HG03558 (cell line): ENCODE results near the gene OR2T35.
A peak's percentile ranks its signal among the peaks of the same experiment; 100 is the strongest.
"Not testable (repeated sequence)": the region's sequence is repeated elsewhere in the genome, so short reads cannot be mapped to it uniquely, and the experiment has no call there.

Experiments used
- ATAC-seq: cut with Tn5 transposase; IDR thresholded peaks from one replicate; pipeline ENCODE4 v1.9.1; 2021; ENCODE audit warnings: moderate number of reproducible peaks; ENCODE audit not compliant: unreplicated experiment; ENCODE audit errors: extremely low read depth

OR2T35 gene, protein sequence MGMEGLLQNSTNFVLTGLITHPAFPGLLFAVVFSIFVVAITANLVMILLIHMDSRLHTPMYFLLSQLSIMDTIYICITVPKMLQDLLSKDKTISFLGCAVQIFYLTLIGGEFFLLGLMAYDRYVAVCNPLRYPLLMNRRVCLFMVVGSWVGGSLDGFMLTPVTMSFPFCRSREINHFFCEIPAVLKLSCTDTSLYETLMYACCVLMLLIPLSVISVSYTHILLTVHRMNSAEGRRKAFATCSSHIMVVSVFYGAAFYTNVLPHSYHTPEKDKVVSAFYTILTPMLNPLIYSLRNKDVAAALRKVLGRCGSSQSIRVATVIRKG

DNA sequence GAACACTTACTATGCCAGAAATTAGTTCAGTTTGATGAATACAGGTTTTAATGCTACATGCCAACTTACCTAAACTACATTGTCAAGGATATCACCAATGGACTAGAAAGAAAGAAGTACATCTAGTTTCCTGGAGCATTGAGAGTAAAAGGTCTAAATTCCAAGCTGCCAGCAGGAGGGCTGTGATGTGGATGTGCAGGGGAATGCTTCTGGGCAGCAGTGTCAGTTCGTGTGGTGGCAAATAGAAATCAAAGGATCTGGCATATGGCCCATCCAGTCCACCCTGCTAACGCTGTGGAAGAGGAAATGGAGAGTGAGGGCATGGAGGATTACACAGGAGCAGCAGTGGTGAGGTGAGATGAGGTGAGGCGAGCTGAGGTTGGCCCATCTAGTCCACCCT, at the start of gene OR2T35:
Gene OR2T35 (minus strand): TSS at position 101 of the 400 bp plus-strand sequence. CDS start 6,020 bp downstream, outside the sequence.
- not testable (repeated sequence) for ATAC-seq

DNA sequence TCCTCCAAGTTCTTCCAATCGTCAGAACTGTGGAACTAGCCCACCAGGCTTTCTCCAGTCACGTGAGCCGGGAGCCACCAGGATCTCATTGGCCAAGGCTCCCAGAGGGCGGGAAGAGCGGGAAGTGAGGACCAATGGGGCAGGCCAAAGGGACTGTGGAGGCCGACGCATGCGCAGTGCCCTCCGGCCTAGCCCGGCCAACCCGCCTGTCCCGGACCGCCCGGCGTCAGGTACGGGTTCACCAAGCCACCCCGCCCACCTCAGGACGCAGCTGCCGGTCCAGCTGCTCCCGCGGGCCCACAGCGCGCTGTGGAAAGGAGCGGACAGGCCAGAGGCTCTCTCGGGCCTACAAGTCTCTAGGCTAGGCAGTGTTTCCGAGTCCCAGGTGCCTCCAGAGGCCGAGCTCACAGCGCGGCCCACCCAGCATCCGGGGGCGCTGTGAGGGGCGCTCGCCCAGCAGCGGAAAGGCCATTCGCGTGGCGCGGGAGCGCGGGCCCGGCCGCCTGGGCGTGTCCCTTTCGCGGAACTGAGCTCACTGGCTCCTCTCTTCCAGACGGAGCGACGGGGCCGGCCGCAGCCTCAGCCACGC, 46.6 kb upstream of the OR2T35 start:
- ATAC-seq: no peak

DNA sequence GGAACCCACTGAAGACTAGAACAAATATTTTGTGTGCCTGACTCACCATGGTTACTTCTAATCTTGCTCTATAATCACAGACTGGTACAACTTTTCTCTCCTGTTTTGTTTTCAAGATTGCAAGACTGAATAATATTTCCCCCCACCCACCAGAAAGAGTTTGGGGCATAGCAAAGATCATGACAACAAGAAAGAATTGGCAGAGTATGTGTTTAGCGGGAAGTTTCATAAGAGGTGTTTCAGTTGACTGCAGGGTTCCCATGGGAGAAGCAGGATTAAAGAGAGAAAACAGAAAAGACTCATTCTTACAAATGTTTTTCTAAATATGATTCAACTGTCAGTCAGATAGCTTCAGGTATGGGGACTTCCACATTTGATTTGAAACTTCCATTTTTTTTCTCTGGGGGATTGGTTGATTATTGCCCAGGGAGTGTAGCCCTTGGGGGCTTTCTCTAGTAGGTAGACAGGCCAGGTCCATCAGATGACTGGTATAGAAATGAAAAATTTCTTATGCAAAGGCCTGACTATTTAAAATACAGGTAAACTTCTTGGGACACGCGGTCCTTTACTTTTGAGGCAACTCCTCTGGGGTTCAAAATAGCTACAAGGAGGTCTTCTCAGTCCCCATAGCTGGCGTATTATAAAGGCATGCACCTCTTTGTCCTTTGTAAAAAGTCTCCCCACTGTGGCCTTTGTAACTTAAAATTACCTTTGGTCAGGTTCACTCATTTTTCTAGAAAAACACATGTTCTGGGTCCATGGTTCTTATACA, 43.6 kb upstream of the OR2T35 start:
- peak; percentile 66 for ATAC-seq

DNA sequence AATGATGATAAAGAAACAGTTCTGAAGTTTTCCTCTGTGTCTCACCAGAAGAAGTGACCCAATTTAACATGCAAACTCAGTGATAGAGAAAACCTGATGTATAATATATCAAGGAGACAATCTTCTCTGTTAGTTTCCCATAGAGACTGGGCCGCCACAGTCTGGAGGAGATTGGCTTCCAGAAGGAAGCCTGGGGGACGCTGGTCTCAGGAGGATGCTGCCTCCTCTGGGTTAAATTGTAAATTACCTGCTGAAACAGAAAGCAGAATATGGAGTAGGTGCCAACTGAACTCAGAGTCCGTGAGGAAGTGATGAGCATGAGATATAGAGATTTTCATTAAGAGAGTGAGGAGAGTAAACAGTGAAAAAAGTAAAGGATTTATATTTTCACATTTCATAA, 41.7 kb upstream of the OR2T35 start:
- peak; percentile 59 for ATAC-seq

DNA sequence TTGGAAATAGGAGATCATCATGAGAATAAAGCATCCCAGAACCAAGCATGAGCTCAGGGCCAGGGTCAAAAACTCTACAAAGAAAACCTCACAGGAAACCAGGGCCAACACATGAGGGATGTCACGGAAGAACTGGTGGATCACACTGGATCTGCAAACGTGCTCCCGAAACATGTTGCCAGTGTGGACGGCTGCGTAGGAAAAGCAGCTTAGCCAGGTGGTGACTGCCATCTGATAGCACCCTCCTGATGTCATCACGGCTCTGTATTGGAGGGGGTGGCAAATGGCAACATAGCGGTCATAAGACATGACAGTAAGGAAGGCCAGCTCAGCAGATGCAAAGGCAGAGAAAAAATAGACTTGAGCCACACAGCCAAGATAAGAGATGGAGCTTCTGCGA, 36.6 kb upstream of the OR2T35 start:
- no peak for ATAC-seq

DNA sequence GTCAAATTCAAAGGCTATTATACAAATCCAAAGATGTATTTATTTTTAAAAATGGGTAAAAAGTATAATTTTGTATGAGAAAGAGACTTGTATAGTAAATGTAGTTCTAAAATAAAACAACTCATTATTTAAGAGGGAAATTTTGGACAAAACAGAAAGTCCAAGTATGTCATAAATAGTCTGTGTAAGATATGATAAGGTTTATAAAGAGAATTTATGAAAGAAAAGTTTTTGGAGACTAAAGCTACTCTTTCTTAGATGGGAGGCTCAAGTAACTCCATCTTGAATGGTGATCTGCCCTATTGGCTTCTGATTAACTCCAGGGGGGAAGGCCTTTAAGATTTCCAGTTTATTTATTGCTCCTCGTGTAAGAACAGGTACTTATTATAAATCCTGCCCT, 24.9 kb upstream of the OR2T35 start:
- ATAC-seq: no peak

DNA sequence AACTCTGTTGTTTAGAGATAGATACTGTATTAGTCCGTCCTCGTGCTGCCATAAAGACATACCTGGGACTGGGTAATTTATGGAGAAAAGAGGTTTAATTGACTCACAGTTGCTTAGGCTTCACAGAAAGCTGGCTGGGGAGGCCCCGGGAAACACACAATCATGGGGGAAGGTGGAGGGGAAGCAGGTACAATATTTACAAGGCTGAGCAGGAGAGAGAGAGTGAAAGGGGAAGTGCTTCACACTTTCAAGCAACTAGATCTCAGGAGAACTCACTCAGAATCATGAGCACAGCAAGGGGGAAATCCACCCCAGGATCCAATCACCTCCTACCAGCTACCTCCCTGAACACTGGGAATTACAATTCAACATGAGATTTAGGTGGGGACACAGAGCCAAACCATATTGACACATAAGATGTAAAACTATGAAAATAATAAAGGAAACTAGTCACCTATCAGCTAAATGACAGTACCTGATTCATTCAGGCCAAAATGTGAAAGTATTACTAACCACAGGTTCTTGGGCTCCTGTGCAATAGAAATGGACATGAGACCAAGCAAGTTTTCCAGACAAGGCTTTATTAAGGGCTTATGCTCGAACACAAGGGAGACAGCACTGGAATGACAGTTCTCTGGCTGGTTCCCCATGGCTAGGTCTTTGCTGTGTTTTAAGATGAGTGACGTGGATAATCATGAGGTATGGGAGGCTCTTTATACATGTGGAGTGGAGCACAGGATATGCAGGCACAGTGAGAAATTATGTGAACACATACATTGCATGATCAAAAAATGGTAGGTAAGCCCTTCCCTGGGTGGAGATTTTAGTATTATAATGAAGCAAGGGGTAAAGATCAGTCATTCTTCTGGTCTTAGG, 18.6 kb upstream of the OR2T35 start:
- ATAC-seq: peak; percentile 83

DNA sequence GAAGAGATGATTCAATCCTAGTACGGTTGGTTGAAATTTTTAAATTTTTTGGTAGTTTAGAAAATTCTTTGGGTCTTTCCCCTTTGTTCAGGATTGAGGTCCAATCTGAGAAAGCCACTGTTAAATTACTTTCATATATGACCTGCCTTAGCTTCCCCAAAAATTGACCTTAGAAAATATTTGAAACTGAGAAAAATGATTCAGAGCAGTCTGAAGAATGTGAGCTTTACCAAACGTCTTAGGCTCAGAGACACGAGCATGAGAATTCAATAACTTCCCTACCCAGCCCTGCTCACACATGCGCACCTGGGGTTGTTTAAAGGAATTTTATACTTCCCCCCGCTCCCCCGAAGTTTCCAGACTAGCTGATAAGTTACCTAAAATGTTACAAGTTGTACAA, 11.7 kb upstream of the OR2T35 start:
- ATAC-seq: not testable (repeated sequence)

DNA sequence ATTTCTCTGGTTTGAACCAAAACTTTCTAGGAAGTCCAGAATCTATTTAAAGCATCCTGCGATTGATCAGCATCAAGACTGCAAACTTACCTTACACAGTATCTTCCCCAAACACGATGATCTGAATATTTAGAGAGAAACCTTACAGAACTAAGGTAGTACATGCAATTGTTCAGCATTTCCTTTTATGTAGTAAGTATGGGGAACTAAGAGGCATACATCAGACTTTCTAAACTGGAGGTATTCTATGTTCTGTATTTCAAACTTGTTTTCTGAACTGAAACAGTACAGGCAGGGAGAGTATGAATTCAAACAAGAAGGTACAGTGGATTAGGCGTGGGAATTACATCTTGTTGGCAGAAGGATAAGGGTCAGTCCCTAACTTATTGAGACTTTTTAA, 10.3 kb upstream of the OR2T35 start, which contains the start of gene OR2T27:
Gene OR2T27 (minus strand): TSS at position 175 of the 400 bp plus-strand sequence. CDS start 4,644 bp downstream, outside the sequence.
- peak; percentile 40 for ATAC-seq

DNA sequence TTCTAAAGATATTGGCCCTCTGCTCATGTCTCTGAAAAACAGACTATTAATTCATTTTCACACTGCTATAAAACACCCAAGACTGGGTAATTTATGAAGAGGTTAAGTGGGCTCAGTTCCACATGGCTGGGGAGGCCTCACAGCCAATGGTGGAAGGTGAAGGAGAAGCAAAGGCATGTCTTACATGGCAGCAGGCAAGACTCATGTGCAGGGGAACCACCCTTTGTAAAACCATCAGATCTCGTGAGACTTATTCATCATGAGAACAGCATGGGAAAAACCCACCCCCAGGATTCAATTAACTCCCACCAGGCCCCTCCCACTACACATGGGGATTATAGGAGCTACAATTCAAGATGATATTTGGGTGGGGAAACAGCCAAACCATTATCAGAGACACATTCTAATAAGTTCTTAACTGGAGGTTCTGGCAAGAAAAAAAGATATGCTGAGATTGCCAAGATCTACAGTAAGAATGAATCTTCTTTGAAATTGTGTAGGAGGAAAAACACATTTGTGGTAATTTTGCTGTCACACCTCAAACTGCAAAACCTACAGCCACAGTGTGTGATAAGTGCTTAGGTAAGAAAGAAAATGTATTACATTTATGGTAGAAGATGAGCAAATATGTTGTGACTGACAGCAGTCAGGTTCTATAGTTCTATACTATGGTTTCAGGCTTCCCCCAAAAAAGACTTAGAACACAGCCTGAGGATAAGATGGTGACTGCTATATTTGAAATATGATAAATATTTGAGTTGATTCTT, 3.9 kb upstream of the OR2T35 start:
- ATAC-seq: not testable (repeated sequence)

DNA sequence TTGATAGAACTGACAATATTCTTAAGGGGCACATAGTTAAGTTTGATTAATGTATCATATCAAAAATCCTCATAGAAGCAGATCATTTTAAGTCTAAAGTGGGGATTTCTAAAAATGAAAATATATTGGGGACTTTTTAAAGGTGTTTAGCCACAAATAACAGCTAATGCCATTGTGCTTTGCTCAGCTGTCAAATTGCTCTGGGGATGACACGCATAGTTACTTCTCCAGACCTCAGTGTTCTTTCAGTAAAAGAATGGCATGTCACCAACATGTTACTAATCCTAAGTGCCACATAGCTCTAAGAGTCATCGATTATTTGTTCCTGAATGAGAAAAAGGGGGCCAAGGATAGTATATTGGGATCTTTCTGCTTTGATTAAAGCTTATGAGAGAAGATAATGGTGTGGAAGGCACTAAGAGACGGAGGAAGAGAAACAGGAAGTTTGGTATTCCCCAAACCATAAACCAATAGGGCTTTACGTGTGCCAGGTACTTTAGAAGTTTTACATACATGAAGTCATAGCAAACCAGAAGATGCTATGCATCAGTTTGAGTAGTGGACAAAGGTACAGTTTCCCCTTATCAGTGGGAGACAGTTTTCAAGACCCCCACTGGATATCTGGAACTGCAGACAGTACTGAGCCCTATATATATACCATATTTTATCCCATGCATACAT, 2.0 kb downstream of the OR2T35 start:
- peak; percentile 47 for ATAC-seq

DNA sequence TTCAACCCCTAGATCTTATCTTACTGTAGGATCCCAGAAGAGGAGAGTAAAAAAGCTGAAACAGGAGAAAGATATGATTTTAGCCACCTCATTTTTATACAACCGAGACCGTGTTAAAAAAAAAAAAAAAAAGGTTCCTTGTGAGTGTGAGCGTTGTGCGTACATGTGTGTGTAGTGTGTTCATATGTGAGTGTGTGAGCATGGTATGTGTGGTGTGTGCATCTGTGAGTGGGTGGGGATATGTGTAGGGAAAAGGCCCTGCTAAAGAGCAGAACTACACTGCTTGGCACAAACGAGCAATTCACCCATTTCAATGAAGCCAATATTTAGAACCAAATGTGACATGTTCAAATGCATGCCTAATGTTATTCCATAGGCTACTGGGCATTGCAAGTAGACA, 3.5 kb downstream of the OR2T35 start:
- peak; percentile 1 for ATAC-seq

DNA sequence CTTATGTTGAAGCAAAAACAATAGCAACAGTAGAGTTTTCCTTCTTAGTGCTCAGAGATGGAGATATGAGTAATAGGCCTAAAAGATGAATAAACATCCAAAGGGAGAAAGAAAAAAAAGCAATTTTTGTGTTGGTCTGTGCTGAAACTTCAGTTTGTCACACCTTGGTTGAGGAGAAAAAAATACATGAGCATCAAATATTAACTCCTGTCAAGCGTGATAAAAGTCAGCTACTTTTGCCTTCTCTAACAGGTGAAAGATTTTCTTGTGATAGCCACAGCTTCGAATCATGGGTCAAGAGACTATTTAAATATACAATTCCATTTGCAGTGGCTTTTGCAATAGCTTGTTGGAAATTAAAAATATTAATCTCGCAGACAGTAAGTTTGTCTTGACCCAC, 4.2 kb downstream of the OR2T35 start:
- peak; percentile 24 for ATAC-seq

DNA sequence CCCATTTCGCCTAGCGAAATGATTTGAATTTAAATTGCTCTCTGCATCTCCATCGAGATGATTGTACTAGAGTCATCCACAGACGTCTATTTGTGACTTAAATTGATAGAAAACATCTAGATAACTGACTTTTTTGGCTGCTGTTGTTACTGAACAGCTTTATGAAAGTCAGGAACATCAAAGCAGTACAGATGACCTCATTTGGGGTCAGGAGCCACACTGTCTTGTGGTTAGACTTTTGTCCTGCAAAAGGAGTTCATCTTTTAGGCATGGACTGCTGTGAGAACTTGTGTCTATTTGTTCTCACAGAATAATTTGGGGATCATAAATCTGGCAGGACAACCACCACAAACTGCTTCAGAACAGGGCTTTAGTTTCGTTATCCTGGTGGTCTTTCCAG, 5.4 kb downstream of the OR2T35 start:
- ATAC-seq: peak; percentile 26

DNA sequence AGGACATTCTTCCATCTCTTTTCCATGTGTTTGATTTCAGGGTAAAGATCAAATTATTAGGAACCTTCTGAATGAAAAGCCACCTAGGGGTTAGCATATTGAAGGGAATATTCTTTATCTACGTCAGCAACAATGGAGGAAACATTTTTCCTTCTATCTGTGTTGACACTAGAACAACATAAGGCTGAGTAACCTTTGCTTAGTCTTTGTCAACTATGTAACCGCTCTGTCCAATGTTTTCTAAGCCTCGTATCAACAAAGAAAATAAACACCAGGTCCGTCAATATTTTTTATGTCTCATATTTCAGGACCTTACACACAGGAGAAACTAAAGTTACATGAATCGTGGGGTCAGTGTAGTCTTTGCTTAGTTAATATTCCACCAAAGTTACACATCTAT, 8.5 kb downstream of the OR2T35 start:
- not testable (repeated sequence) for ATAC-seq

DNA sequence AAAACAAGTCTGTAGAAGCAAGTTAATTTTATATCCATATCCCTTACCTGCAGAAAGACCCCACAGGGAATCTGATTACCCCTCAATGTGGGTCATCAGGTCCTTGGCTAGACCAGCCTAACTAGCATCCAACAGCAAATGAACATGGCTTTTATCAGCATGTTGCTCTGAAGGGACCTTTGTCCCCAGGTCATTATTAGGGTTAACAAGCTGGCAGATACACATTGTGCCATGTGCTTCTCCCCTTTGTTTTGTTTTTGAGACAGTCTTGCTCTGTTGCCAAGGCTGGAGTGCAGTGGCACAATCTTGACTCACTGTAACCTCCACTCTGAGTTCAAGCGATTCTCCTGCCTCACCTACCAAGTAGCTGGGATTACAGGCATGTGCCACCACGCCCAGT, 10.1 kb downstream of the OR2T35 start, which contains the start of gene OR2T11:
Gene OR2T11 (minus strand): TSS at position 101 of the 400 bp plus-strand sequence. CDS start 7,963 bp downstream, outside the sequence.
- not testable (repeated sequence) for ATAC-seq

DNA sequence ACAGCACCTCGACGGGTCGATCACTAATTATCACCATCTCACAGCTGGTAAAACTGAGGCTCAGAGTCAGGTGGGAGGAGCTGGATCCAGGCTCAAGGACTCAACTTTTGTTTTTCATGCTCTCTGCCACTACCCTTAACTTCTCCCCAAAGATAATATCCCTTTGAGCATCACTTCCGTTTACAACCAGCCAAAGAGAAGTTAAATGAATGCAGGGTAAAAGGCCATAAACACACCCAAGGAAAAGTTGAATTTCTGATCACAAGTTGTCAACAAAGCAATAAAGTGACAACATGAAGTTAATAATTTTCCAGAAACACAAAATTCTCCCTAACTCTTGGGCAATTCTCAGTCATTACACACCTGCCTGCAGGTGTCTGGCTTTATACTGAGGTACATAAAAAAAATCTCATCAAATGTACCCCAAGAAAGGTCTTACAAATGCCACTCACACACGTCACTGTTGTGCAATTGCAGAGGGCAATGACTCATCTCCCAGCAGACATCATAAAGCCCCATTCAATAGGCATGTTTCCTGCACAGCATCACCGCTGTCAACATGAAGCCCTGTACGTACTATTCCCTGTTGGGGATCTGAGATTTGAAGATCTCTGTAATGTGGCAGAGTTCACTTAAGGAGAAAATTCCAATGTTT, 13.6 kb downstream of the OR2T35 start:
- no peak for ATAC-seq

DNA sequence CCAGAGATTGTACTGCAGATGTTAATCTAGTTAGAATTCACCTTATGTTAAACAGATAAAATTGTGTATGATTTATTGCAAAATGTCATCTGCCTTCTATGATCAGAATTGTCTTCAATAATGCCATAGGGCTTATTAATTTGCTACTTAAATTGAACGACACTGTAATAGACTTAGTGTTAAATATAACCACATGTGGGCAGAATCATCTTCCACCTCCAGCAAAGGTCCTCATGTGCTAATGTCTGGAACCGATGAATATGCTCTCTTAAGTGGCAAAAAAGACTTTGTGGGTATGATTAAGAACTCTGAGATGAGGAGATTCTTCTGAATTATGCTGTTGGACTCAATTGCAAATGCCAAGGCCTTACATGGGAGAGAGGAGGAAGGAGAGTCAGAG, 14.5 kb downstream of the OR2T35 start:
- ATAC-seq: no peak
